ENCODE measurements around the gene HHEX. TPM values are rescaled to one million over a fixed set of nuclear protein-coding genes. Genes with fewer than 3 reads are reported as not detected.
"Not testable (repeated sequence)": the region's sequence is repeated elsewhere in the genome, so short reads cannot be mapped to it uniquely, and the experiment has no call there.

Gene HHEX
- polyA plus RNA-seq (2013, experiment 1 of 2), result 2.7 TPM
- polyA plus RNA-seq (2013, experiment 2 of 2), result 3.0 TPM

DNA sequence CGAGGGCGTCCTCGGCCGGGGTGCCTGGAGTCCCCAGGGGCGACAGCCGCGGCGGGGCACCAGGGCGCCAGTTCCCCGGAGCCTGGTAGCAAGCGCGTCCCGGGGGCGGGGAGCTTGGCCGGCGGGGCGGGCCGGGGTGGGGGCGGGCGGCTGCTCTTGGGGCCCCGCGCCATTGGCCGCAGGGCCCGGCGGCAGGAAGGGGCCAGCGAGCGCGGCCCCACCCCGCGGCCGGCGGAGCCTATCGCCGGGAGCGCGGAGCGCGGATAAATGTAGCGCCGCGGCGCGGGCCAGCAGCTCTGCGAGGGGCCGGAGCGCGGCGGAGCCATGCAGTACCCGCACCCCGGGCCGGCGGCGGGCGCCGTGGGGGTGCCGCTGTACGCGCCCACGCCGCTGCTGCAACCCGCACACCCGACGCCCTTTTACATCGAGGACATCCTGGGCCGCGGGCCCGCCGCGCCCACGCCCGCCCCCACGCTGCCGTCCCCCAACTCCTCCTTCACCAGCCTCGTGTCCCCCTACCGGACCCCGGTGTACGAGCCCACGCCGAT lies at the start of gene HHEX:
TSS of gene HHEX (plus strand) at position 293 of the 548 bp plus-strand sequence. CDS start at position 325, 32 bp downstream.
- H3K36me3 ChIP-seq (ENCODE audit: insufficient read depth, low read length), result no peaks in the 10 kb centered on the region
- no peak within 1 kb of the TSS; the same call in 1 of the 2 replicates for H3K27ac ChIP-seq (ENCODE audit: low read depth, low read length)
- H3K4me3 ChIP-seq (ENCODE audit: low read length), result peak within 1 kb of the TSS; percentile 49
- H3K27me3 ChIP-seq (ENCODE audit: insufficient read depth, low read length), result peaks cover 84% of the 10 kb centered on the region
- no peaks in the 10 kb centered on the region for H3K9me3 ChIP-seq (ENCODE audit: insufficient read depth, low read depth, low read length)
- WGBS, result under 1% methylated on average over 79 of the region's 79 CpGs
- no peak within 1 kb of the TSS; the same call in 1 of the 2 replicates for H3K9ac ChIP-seq (ENCODE audit: low read depth, low read length)
- peaks cover 30% of the 10 kb centered on the region for H3K4me1 ChIP-seq (ENCODE audit: insufficient read depth, low read length)

DNA sequence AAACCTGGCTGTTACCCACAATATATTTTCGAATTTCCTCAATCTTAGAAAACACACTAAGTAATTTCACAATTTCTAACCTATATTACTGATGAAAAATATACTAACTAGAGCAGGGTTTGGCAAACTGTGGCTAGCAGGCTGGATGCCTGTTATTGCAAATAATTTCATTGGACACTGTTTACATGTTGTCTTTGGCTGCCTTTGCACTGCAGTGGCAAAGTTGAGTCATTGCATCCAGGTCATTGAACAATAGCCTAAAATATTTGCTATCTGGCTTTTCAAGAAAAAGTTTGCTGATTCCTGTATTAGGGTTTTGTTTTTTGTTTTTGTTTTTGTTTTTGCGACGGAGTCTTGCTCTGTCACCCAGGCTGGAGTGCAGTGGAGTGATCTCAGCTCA lies 49.6 kb upstream of the HHEX start:
- Histone ChIP-seq H3K9ac (ENCODE audit: low read depth, low read length) (no peak overlapping the region), H3K4me3 (ENCODE audit: low read length) (no peak overlapping the region), H3K27me3 (ENCODE audit: insufficient read depth, low read length) (no peaks in the 10 kb centered on the region), H3K9me3 (ENCODE audit: insufficient read depth, low read depth, low read length) (no peaks in the 10 kb centered on the region), H3K36me3 (ENCODE audit: insufficient read depth, low read length) (peaks cover 82% of the 10 kb centered on the region), H3K27ac (ENCODE audit: low read depth, low read length) (no peak overlapping the region), H3K4me1 (ENCODE audit: insufficient read depth, low read length) (no peaks in the 10 kb centered on the region)
- WGBS, result over 99% methylated on average over 3 of the region's 3 CpGs

DNA sequence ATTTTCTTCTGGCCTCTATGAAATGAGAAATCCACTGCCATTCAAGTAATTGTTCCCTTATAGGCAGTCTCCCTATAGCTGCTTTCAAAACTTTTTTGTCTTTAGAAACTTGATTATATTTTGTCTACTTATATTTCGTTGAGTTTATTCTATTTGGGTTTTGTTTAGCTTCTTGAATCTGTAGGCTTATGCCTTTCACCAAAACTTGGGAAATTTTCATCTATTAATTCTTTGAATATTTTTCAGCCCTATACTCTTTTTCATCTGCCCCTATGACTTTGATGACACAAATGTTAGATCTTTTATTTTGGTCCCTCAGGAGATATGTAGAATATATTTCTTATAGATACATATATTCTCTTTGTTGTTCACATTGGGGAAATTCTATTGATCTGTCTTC lies 48.3 kb upstream of the HHEX start:
- no peak overlapping the region for H3K27ac ChIP-seq (ENCODE audit: low read depth, low read length)
- no peaks in the 10 kb centered on the region for H3K4me1 ChIP-seq (ENCODE audit: insufficient read depth, low read length)
- H3K4me3 ChIP-seq (ENCODE audit: low read length), result no peak overlapping the region
- H3K9ac ChIP-seq (ENCODE audit: low read depth, low read length), result no peak overlapping the region
- H3K36me3 ChIP-seq (ENCODE audit: insufficient read depth, low read length), result peaks cover 82% of the 10 kb centered on the region
- no peaks in the 10 kb centered on the region for H3K27me3 ChIP-seq (ENCODE audit: insufficient read depth, low read length)
- no CpG with 5 or more reads among the region's 1 CpG for WGBS
- no peaks in the 10 kb centered on the region for H3K9me3 ChIP-seq (ENCODE audit: insufficient read depth, low read depth, low read length)

DNA sequence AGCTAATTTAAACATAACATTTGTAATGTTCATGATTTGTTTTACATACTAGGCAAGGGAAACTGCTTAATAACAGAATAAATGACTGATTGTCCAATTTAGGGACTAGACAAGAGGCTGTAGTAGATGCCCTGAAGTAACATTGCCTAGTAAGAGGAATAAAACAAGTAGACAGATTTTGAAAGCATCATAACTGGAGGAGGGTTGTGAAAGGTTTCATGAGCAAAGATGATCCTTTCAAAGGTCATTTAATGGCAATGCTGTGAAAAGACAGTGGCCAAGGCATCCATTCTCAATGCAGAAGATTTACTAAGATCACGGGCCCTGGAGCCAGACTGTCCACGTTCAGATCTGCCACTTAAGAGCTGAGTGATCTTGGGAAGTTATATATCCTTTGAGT lies 44.8 kb upstream of the HHEX start:
- Histone ChIP-seq H3K4me1 (ENCODE audit: insufficient read depth, low read length) (no peaks in the 10 kb centered on the region), H3K27ac (ENCODE audit: low read depth, low read length) (no peak overlapping the region), H3K36me3 (ENCODE audit: insufficient read depth, low read length) (peaks cover 84% of the 10 kb centered on the region), H3K9ac (ENCODE audit: low read depth, low read length) (no peak overlapping the region), H3K4me3 (ENCODE audit: low read length) (no peak overlapping the region), H3K9me3 (ENCODE audit: insufficient read depth, low read depth, low read length) (no peaks in the 10 kb centered on the region), H3K27me3 (ENCODE audit: insufficient read depth, low read length) (no peaks in the 10 kb centered on the region)
- WGBS, result 97% methylated on average over 2 of the region's 2 CpGs

DNA sequence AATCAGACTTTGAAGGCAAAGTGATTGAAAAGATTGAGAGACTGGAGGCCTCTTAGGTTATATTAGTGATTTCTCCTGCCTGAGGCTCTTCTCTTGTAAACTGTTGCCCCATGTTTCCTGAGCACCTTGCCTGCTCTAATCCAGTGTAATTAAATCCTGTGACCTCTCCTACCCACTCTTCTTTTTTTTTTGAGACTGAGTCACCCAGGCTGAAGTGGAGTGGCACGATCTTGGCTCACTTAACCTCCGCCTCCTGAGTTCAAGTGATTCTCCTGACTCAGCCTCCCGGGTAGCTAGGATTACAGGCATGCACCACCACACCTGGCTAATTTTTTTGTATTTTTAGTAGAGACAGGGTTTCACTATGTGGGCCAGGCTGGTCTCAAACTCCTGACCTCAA lies 38.9 kb upstream of the HHEX start:
- peaks cover 94% of the 10 kb centered on the region for H3K36me3 ChIP-seq (ENCODE audit: insufficient read depth, low read length)
- not testable (repeated sequence) for H3K4me1 ChIP-seq (ENCODE audit: insufficient read depth, low read length); H3K9ac ChIP-seq (ENCODE audit: low read depth, low read length); H3K27me3 ChIP-seq (ENCODE audit: insufficient read depth, low read length); H3K9me3 ChIP-seq (ENCODE audit: insufficient read depth, low read depth, low read length); H3K27ac ChIP-seq (ENCODE audit: low read depth, low read length); H3K4me3 ChIP-seq (ENCODE audit: low read length)
- WGBS, result 96% methylated on average over 3 of the region's 3 CpGs

DNA sequence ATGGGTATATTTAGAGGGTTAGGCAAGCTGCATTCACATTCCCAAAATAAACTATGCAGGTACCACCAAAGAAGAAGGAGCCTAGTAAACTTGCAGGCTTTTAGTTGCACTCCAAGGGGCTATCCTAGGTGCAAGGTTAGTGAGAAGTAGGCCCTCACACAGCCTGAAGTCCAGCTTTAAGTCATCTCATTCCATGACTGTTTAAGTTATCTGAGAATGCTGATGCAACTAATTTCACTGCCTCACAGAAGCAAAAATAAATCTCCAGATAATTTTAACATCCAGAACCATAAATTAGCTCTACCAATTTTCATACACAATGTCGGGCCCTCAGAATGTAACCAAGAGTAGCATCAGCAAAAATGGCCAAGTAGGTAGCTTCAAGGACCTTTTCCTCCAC lies 34.3 kb upstream of the HHEX start:
- H3K27ac ChIP-seq (ENCODE audit: low read depth, low read length), result no peak overlapping the region
- WGBS, result 98% methylated on average over 1 of the region's 1 CpG
- no peaks in the 10 kb centered on the region for H3K27me3 ChIP-seq (ENCODE audit: insufficient read depth, low read length)
- H3K9me3 ChIP-seq (ENCODE audit: insufficient read depth, low read depth, low read length), result no peaks in the 10 kb centered on the region
- peaks cover 49% of the 10 kb centered on the region for H3K36me3 ChIP-seq (ENCODE audit: insufficient read depth, low read length)
- no peak overlapping the region for H3K9ac ChIP-seq (ENCODE audit: low read depth, low read length)
- no peak overlapping the region for H3K4me3 ChIP-seq (ENCODE audit: low read length)
- 0 out of 2 replicates have a peak, but pooled peaks cover 5% of the 10 kb centered on the region for H3K4me1 ChIP-seq (ENCODE audit: insufficient read depth, low read length)

DNA sequence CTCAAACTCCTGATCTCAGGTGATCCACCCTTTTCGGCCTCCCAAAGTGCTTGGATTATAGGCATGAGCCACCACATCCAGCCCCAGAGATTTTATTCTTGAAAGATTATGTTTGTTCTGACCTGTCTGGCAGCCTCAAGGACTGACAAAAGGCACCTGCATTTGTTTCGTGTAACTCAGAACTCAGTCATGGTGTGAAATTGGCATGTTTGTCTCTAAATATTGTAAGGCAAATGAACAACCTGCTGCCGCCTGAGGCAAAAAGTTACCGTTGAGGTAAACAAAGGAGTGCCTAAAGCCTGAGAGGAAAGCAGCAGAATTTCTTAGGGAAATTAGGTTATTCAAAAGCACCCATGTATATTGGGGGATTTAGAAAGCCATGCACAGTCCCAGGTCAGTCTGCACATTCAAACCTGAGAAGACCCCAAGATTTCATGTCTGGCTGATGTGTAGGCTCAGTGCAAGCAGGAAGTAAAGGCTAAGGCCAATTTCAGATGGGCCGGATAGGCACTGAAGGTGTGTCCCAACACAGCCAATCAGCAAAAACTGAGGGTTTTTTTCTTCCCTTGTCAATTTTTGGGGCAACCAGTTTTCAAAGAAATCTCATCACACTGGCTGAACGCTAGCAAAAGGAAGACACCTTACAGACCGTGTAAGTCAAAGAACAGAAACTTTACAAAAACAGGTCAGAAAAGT lies 33.3 kb upstream of the HHEX start:
- H3K36me3 ChIP-seq (ENCODE audit: insufficient read depth, low read length), result peaks cover 41% of the 10 kb centered on the region
- 86% methylated on average over 7 of the region's 7 CpGs for WGBS
- H3K4me3 ChIP-seq (ENCODE audit: low read length), result no peak overlapping the region
- H3K27me3 ChIP-seq (ENCODE audit: insufficient read depth, low read length), result no peaks in the 10 kb centered on the region
- H3K27ac ChIP-seq (ENCODE audit: low read depth, low read length), result no peak overlapping the region
- H3K9me3 ChIP-seq (ENCODE audit: insufficient read depth, low read depth, low read length), result no peaks in the 10 kb centered on the region
- H3K4me1 ChIP-seq (ENCODE audit: insufficient read depth, low read length), result 0 out of 2 replicates have a peak, but pooled peaks cover 5% of the 10 kb centered on the region
- H3K9ac ChIP-seq (ENCODE audit: low read depth, low read length), result no peak overlapping the region

DNA sequence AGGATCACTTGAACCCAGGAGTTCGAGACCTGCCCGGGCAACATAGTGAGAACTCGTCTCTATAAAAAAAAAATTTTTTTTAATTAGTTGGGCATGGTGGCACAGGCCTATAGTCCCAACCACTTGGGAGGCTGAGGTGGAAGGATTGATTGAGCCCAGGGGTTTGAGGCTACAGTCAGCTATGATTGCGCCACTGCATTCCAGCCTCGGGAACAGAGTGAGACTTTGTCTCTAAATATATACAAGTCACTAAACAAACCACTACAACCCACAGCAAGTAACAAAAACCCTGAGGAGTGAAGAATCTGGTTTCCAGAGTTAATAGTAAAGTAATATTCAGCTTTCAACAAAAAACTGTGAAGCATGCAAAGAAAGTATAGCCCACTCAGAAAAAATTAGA lies 32.7 kb upstream of the HHEX start:
- Histone ChIP-seq H3K9ac (ENCODE audit: low read depth, low read length) (no peak overlapping the region), H3K36me3 (ENCODE audit: insufficient read depth, low read length) (peaks cover 34% of the 10 kb centered on the region), H3K4me3 (ENCODE audit: low read length) (no peak overlapping the region), H3K4me1 (ENCODE audit: insufficient read depth, low read length) (0 out of 2 replicates have a peak, but pooled peaks cover 5% of the 10 kb centered on the region), H3K9me3 (ENCODE audit: insufficient read depth, low read depth, low read length) (no peaks in the 10 kb centered on the region; the same call in 1 of the 2 replicates), H3K27ac (ENCODE audit: low read depth, low read length) (no peak overlapping the region), H3K27me3 (ENCODE audit: insufficient read depth, low read length) (no peaks in the 10 kb centered on the region)
- 98% methylated on average over 5 of the region's 5 CpGs for WGBS

DNA sequence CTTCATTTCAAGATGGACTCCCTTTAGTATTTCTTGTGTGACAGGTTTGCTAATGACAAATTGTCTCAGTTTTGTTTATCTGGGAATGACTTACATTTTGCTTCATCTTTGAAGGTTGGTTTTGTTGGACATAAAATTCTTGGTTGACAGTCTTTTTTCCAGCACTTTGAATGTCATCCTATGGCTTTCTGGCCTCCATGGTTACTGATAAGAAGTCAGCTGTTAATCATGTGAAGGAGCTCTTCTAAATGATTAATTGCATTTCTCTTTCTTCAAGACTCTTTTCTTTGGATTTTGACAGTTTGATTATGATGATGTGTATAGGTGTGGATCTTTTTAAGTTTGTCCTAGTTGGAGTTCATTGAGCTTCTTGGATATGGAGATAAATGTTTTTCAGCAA lies 26.9 kb upstream of the HHEX start:
- Histone ChIP-seq H3K36me3 (ENCODE audit: insufficient read depth, low read length) (no peaks in the 10 kb centered on the region), H3K27ac (ENCODE audit: low read depth, low read length) (no peak overlapping the region), H3K9me3 (ENCODE audit: insufficient read depth, low read depth, low read length) (peaks cover 4% of the 10 kb centered on the region; the same call in 1 of the 2 replicates), H3K4me3 (ENCODE audit: low read length) (no peak overlapping the region), H3K9ac (ENCODE audit: low read depth, low read length) (no peak overlapping the region), H3K27me3 (ENCODE audit: insufficient read depth, low read length) (no peaks in the 10 kb centered on the region), H3K4me1 (ENCODE audit: insufficient read depth, low read length) (no peaks in the 10 kb centered on the region)

DNA sequence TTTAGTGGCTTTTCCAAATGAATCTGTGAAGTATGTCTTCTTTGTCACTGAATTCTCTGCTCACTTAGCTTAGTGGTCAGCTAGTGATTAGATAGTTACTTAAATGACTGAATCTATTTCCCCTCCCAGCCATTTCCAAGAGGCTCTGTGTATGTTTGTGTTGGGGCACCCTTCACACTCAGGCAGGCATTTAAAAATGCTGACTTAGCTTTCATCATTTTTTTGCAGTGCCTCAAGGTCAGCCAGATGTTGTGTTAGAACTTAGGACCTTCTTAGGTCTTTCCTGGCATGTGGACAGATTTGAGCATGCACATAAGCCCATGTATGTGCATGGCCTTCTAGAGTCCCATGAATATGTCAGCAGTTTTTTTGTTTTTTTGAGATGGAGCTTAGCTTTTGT lies 25.4 kb upstream of the HHEX start:
- no peaks in the 10 kb centered on the region for H3K27me3 ChIP-seq (ENCODE audit: insufficient read depth, low read length)
- no peaks in the 10 kb centered on the region for H3K4me1 ChIP-seq (ENCODE audit: insufficient read depth, low read length)
- peaks cover 4% of the 10 kb centered on the region; the same call in 1 of the 2 replicates for H3K9me3 ChIP-seq (ENCODE audit: insufficient read depth, low read depth, low read length)
- H3K36me3 ChIP-seq (ENCODE audit: insufficient read depth, low read length), result no peaks in the 10 kb centered on the region
- H3K27ac ChIP-seq (ENCODE audit: low read depth, low read length), result no peak overlapping the region
- H3K9ac ChIP-seq (ENCODE audit: low read depth, low read length), result no peak overlapping the region
- no peak overlapping the region for H3K4me3 ChIP-seq (ENCODE audit: low read length)

DNA sequence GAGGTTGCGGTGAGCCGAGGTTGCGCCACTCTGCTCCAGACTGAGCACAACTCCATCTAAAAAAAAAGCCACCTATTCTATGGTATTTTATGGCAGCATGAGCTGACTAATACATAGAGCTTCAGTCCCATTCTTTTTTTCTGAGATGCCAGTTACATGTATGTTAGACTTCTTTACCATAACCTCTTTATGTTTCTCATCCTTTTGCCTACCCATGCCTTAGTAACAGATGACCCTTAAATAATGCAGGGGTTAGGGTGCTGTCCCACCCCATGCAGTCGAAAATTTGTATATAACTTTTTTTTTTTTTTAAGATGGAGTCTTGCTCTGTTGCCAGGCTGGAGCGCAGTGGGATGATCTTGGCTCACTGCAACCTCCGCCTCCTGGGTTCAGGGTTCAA lies 22.7 kb upstream of the HHEX start:
- Histone ChIP-seq H3K9ac (ENCODE audit: low read depth, low read length) (no peak overlapping the region), H3K4me1 (ENCODE audit: insufficient read depth, low read length) (no peaks in the 10 kb centered on the region), H3K36me3 (ENCODE audit: insufficient read depth, low read length) (no peaks in the 10 kb centered on the region), H3K9me3 (ENCODE audit: insufficient read depth, low read depth, low read length) (peaks cover 4% of the 10 kb centered on the region; the same call in 1 of the 2 replicates), H3K27me3 (ENCODE audit: insufficient read depth, low read length) (no peaks in the 10 kb centered on the region), H3K27ac (ENCODE audit: low read depth, low read length) (no peak overlapping the region), H3K4me3 (ENCODE audit: low read length) (no peak overlapping the region)
- WGBS, result 97% methylated on average over 6 of the region's 6 CpGs

Data from HUES64 (cell line).